GM19324 (cell line): Measurements from ENCODE around the gene TMA7B.

Source experiments
- ATAC-seq: cut with Tn5 transposase; IDR thresholded peaks from one replicate; pipeline ENCODE4 v1.9.1; 2021; ENCODE audit warnings: mild to moderate bottlenecking, moderate library complexity; ENCODE audit not compliant: unreplicated experiment, low FRiP score

The TMA7B gene

DNA sequence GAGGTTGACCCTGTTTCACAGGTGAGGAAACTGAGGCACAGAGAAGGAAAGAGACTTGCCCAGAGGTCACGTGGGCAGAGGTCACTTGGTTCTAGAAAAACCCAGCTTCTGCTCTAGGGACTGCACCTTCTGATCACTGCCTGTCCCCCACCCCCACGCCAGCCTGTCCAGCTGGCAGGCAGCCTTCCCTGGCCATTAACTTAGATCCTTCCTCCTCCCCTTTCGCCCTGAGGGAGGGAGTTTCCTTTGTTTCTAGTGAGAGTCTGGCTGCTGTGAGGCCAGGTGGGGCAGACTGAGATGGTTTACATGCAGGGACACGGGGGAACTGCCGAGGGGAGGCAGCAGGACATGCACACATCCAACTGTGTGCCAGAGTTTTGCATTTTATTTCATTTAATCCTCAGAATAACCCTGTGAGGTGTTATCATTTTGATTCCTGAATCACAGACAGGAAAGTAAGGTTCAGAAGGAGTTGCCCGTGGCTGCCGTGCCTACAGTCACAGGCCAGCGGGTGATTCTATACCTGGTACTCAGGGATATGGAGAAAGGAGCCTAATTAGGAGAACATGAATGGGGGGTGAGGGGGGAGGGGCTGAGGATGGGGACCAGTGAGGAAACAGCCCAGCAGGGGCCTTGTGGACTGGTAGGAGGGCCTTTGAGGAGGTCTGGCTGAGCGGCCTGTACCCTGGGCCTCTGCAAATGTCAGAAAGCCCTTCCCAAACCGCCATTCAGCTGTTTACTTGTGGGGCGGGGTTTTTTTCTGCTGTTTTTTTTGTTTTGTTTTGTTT is 37.9 kb downstream of the TMA7B start:
- ATAC-seq = no peak

DNA sequence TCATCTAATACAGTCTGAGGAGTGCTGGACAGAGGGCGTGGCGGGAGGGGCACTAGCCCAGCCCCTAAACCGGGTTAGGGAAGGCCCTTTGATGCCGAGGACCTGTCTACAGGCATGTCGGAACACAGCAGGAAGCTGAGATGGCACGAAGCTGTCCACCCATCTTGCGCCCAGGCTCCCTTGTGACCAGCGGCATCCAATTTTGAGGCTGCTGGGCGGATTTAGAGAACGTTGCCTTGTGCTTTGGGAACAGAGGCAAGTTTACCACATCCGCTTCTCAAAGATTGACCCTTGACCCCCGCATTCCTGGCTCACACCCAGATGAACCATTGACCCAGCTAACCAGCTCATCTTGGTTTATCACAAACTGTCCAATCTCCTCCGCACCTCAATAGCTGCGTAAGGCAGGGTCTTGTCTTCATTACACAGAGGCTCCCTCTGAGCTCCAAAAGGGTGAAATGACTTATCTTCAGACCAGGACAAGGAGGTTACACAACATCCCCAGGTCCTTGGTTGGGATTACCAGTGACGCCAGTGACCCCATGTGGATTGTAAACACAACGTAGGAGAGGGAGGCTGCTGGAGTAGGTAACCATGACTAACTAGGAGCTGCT is 39.1 kb downstream of the TMA7B start:
- no peak for ATAC-seq

DNA sequence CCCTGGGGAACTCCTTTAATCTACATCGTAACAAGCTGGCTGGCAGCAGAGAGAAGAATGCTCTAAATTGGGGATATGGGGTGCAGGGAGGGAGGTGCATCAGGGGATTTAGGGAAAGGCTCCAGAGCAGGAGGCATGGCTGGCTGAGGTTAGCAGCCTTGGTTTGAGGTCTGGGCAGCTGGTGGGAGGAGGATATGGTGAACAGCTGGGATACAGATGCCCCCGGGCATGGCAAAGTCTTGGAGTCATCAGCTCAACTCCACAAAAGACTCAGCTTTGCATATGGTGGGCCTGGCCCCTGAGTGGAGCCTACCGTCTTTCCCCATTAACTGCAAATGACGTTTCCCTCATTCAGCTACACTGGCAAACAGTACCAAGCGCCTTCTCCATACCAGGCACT is 40.0 kb downstream of the TMA7B start:
- no peak for ATAC-seq

DNA sequence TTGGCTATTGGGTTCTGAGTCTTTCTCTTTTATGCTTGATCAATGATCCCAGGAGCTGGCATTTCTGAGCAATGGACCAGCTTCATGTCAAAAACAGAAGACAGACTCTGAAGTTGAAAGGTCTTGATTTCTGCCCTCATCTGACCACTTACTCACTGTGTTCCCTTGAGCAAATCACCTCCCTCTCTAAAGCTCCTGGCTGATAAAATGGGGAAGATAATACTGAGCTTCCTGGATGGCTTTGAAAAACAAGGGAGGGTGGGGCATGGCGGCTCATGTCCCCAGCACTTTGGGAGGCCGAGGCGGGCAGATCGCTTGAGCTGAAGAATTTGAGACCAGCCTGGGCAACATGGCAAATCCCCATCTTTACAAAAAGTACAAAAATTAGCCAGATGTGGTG is 40.9 kb downstream of the TMA7B start:
- ATAC-seq = no peak

DNA sequence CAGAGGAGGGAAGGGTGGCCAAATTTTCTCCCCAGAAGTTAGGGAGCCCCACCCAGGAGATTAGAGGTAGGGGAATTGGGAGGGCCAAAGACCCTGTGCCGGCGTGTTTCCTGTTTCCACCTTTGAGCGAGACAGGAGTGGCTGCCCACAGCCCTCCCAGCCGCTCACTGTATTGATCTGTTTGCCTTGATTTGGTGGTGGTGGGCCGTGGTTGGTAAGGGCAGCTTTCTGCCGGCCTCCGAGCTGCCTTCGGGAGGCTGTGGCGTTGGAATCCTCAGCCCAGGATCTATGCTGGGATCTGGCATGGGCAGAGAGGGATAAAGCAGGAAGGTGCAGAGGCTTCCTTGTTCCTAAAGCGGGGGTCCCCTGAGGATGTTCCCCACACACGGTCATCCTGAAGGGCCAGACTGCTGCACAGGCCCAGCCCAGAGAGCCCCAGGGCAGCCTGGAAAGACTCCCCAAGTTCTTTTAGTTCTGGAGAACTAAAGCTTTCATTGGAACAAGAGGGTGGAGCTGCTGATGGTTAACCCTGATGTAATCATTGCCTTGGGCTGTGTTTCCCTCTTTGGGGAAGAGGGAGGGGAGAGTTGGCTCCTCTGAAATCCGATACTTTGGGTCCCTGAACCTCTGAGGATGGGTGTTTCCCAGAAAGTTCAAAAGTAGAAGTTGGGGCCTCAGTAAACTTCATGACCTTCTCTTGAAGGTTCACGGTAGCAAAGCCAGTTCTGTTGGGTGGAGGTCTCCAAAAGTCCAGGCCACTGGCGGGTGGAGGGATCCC is 41.8 kb downstream of the TMA7B start:
- ATAC-seq = no peak

DNA sequence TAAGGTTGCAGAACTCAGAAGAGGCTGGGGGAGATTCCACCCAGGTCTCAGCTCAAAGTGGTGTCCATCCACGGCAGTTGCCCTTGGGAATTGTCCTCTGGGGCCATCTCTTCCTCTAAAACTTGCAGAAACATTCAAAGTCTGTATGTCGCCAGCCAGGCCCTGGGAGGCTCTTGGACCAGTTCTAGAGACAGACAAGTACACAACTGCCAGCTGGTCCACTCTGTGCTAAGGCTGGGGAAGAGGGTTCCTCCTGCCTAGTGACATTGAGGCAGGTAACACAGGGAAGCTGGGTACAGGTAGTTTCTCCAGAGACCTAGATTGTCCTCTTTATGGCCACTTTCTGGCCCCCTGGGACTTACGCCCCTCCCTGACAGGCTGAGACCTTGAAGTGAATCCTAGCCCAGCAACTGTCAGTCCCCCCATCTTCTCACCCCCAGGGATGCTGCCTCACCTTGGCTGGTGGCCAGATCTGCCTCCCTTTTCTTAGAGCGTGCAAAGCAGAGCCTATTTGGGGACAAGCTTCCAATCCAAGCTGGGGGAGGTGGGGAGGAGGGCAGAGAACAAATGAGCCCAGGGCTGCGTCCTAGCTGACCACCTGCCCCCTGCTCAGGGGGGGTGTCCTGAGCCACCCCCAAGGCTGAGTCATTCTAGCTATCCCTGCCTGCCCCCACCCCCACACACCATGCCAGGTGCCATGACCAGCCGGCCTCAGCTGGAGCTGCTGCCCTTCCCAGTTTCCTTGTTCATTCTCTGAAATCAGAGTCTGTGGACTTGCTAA is 42.9 kb downstream of the TMA7B start:
- ATAC-seq = no peak

DNA sequence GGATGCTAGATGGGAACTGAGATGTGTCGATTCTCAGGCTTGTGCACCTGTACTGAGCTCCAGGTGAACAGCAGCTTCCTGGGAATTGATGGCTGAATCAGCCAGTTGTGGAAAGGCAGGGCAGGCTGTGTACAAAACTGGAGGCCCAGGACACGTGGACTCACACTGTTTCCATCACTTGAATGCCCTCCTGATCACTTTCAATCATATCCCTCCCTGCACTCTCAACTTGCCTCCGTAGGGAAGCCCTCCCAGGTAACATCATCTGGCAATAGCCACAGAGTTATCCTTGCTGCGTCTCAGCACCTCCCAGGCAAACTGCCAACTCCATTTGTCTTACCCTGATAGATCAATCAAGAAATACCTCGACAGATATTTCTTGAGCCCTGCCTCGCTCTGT is 44.6 kb downstream of the TMA7B start:
- no peak for ATAC-seq

DNA sequence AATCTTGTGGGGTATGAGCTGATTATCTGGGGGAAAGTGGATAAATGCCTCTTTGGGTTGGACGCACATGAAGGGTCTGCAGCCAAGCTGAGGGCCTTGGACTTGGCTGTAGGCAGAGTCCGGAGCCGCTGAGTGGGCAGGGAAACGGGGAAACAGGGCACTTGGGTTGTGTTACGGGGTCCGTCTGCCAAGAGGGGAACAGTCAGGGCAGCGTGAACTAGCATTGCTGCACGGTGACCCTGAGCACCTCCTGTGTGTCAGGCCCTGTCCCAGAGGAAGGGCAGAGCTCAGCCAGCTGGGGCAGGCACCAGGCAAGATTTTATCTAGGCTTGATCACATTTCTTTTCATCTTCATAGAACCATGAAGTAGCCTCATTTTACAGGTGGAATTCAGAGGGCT is 46.4 kb downstream of the TMA7B start:
- ATAC-seq = no peak

DNA sequence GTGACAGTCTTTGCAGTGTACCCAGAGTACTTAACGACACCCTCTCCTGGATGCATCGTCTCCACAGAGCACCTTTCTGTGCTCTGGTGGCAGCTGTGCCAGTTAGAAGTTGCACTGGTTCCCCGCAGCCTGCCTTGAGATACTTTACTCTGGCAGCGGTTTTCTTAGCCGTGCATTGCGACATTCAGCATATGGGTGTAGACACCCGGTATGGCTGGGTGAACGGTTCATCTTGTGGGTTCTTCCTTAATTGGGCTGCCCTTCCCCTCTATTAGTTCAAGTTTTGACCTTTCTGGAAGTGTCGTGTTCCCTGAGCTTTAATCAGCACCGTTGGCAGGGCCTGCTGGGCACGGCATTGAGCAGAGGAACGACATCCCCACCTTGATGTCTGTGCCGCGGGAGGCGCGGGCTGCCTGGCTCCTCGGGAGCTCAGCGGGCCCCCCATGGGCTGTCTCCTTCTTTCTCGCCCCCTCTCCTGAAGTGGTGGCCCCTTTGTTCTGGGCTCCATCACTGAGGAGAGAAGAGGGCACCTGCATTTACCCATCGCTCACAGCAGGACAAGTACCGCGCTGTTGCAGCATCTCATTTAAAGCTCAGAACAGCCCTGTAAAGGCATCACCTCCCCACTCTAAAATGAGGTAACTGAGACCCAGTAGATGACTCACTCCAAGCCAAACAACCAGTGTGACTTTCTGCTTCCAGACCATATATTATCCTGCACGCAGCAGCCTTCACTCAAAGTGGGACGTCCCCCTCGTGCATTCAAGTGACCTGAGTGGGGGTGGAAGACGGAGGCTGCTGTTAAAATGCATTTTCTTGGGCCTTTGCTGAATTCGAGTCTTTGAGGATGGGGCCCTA is 47.9 kb downstream of the TMA7B start:
- no peak for ATAC-seq

DNA sequence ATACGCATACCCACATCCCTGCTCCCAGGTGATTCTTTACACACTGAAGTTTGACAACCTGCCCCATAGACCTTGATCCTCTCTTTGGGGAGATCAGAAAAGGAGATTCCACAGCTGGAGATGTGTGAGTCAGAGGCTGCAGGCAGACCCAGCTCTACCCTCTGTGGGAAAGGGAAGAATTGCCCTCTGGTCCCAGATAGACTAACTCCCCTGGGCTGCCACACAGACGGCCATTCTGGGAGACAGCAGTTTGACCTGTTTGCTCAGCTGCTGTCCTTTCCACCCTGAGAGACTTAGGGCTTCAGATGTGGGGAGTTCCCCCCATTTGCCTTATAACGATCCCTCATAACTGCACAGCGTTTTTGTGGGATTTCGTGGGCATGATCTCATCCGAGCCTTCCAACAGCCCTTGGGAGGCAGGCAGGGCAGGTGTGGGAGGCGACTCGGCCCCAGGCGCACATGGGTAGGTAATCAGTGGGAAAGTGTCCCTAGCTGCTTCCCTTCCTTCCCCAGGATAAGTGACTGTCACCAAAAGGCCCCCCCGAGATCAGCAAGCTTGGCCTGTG is 48.6 kb downstream of the TMA7B start:
- ATAC-seq = no peak

DNA sequence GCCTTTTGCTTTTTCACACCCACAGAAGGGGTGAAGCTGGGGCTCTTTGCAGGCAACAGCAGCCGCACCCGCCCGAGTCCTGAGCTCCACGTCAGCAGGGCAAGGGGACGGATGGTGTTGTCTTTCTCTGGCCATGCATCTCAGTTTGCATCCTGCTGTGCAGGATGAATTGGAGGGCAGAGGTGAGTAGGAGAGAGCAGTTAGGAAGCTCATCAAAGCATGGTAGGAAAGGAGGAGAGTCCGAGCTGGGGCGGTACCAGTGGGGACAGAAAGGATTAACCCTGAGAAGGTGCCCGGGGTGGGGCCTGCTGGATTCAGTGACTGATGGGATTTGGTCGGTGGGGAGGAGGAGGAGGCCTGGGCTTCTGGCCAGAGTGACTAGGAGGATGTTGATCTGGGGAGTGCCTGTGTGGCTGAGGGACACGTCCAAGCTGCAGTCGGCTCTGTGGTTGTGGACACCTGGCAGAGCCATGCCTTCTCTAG is 49.1 kb downstream of the TMA7B start:
- ATAC-seq = no peak

DNA sequence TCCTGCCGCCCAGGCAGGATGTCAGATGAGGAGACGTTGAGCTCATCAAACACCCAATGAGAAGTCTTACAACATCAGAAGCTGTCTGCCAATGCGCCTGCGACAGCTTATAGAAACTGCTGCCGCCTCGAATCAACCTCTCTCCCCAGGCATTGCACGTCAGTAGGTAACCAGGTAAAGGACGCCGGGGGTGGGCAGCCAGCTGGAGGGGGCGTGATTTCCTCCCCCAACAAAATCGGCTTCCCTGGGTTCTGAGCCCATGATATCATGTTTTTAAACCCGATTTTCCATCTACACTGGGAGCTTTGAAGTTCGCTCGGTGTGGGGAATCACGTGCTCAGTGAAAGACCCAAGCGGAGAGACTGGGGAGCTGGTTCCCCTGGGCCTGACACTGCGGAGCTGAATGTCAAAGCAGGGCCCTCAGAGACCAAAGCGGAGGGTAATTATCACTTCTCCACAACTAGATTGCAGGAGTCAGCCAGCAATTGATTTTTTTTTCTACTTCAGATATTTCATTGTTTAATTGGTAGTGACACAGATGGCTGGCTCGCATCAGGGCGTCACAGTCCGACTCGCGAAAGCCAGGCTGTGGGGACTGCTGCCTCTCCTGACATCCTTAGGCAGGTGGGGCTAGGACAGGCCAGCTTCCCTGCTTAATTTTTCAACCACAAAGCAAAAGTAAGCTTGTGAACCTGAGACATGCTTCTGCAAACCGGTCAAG is 49.9 kb downstream of the TMA7B start:
- no peak for ATAC-seq

DNA sequence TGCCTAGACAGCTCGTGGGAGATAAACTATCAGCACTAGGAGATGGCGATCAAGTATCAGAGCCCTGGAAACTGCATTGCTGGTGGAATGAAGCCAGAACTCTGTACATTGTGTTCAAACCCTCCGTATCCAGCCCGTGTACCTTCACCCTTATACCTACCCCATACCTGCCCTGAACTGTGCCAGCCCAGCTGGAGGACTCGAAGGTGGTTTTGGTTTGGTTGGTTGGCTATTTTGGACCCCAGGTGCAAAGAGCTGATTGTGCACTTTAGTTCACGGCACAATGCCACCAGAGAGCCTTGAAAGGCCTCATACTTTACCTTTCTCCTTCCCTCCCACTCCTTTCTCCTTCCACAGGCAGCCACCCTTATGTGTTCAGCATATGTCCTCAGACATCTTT is 50.5 kb downstream of the TMA7B start:
- no peak for ATAC-seq
